ENCODE data around the gene COG8. TPM values are rescaled to one million over a fixed set of nuclear protein-coding genes. Genes with fewer than 3 reads are reported as not detected.

The COG8 gene
- total and polyA plus RNA-seq, 9 of the 15 experiments (the other 6 are each of a cell fraction or from before 2014, with no cell fraction given): 3.7 to 42.6 (median 30.1) TPM

DNA sequence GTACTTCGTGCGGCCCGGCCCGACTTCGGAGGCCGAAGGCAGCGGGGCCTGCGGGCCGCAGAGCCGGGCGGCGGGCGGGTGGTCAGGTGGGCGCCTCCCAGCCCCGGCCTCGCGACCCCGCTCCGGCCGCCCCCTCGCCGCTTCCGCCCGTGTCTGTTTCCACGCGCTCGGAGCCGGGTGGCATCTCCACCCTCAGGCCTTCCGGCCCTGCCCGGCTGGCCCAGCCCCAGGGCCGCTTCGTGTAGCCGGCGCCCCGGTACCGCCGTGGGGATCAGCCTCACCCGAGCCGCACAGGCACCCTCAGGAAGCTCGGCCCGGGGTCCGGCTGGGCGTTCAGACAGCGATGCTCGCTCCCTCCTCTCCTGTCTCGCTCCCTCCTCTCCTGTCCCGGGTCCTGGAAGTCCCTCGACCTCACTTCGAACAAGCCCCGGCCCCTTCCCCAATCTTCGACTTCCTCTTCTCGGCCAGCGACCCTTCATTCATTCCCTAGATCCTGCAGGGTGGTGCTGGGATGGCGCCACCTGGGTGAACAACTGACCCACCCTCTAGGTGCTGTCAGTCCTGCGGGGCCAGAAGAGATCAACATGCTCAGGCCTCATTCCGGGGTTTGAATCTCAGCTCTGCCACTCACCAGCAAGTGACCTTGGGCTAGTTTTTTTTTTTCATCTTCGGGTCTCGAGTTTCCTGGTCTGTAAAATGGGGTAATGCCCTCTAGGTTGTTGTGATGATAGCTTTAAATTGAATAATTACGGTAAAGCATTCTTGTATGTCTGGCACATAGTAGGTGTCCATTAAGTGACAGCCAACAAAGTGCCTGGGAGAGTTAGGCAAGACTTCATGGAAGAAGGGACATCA is 27.6 kb downstream of the COG8 start (continued):
- TF ChIP-seq, protein P1, sequence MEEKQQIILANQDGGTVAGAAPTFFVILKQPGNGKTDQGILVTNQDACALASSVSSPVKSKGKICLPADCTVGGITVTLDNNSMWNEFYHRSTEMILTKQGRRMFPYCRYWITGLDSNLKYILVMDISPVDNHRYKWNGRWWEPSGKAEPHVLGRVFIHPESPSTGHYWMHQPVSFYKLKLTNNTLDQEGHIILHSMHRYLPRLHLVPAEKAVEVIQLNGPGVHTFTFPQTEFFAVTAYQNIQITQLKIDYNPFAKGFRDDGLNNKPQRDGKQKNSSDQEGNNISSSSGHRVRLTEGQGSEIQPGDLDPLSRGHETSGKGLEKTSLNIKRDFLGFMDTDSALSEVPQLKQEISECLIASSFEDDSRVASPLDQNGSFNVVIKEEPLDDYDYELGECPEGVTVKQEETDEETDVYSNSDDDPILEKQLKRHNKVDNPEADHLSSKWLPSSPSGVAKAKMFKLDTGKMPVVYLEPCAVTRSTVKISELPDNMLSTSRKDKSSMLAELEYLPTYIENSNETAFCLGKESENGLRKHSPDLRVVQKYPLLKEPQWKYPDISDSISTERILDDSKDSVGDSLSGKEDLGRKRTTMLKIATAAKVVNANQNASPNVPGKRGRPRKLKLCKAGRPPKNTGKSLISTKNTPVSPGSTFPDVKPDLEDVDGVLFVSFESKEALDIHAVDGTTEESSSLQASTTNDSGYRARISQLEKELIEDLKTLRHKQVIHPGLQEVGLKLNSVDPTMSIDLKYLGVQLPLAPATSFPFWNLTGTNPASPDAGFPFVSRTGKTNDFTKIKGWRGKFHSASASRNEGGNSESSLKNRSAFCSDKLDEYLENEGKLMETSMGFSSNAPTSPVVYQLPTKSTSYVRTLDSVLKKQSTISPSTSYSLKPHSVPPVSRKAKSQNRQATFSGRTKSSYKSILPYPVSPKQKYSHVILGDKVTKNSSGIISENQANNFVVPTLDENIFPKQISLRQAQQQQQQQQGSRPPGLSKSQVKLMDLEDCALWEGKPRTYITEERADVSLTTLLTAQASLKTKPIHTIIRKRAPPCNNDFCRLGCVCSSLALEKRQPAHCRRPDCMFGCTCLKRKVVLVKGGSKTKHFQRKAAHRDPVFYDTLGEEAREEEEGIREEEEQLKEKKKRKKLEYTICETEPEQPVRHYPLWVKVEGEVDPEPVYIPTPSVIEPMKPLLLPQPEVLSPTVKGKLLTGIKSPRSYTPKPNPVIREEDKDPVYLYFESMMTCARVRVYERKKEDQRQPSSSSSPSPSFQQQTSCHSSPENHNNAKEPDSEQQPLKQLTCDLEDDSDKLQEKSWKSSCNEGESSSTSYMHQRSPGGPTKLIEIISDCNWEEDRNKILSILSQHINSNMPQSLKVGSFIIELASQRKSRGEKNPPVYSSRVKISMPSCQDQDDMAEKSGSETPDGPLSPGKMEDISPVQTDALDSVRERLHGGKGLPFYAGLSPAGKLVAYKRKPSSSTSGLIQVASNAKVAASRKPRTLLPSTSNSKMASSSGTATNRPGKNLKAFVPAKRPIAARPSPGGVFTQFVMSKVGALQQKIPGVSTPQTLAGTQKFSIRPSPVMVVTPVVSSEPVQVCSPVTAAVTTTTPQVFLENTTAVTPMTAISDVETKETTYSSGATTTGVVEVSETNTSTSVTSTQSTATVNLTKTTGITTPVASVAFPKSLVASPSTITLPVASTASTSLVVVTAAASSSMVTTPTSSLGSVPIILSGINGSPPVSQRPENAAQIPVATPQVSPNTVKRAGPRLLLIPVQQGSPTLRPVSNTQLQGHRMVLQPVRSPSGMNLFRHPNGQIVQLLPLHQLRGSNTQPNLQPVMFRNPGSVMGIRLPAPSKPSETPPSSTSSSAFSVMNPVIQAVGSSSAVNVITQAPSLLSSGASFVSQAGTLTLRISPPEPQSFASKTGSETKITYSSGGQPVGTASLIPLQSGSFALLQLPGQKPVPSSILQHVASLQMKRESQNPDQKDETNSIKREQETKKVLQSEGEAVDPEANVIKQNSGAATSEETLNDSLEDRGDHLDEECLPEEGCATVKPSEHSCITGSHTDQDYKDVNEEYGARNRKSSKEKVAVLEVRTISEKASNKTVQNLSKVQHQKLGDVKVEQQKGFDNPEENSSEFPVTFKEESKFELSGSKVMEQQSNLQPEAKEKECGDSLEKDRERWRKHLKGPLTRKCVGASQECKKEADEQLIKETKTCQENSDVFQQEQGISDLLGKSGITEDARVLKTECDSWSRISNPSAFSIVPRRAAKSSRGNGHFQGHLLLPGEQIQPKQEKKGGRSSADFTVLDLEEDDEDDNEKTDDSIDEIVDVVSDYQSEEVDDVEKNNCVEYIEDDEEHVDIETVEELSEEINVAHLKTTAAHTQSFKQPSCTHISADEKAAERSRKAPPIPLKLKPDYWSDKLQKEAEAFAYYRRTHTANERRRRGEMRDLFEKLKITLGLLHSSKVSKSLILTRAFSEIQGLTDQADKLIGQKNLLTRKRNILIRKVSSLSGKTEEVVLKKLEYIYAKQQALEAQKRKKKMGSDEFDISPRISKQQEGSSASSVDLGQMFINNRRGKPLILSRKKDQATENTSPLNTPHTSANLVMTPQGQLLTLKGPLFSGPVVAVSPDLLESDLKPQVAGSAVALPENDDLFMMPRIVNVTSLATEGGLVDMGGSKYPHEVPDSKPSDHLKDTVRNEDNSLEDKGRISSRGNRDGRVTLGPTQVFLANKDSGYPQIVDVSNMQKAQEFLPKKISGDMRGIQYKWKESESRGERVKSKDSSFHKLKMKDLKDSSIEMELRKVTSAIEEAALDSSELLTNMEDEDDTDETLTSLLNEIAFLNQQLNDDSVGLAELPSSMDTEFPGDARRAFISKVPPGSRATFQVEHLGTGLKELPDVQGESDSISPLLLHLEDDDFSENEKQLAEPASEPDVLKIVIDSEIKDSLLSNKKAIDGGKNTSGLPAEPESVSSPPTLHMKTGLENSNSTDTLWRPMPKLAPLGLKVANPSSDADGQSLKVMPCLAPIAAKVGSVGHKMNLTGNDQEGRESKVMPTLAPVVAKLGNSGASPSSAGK (IDR thresholded peaks at IDR 0.05): no peak
- TF ChIP-seq TBP (optimal IDR thresholded peaks at IDR 0.05; ENCODE audit: low read depth, low read length): no peak
- TF ChIP-seq CBX5 (IDR thresholded peaks at IDR 0.05; ENCODE audit: borderline replicate concordance, low read depth): no peak
- no peak for TF ChIP-seq L3MBTL2 (IDR thresholded peaks at IDR 0.05)
- no peak for TF ChIP-seq PBX2 (CRISPR knock-in tag; IDR thresholded peaks at IDR 0.05; ENCODE audit: low read depth)
- no peak for TF ChIP-seq PBX2 (tag; conservative IDR thresholded peaks at IDR 0.05; ENCODE audit: low read depth)
- no peak for TF ChIP-seq ZNF395 (CRISPR knock-in tag; IDR thresholded peaks at IDR 0.05)

All from K562 (cell line).